Activated CD4-positive, alpha-beta T cell treated with anti-CD3 and anti-CD28 coated beads for 24 hours (primary cell): ENCODE measurements around the gene FAM72A.
"Not testable (repeated sequence)": the region's sequence is repeated elsewhere in the genome, so short reads cannot be mapped to it uniquely, and the experiment has no call there.

Experiments used
- DNase-seq, 2 donors: peaks; one replicate each; pipeline ENCODE4 v3.0.0-alpha.2; 2020; ENCODE audit warnings: low read depth in 2 of 2

The FAM72A gene

DNA sequence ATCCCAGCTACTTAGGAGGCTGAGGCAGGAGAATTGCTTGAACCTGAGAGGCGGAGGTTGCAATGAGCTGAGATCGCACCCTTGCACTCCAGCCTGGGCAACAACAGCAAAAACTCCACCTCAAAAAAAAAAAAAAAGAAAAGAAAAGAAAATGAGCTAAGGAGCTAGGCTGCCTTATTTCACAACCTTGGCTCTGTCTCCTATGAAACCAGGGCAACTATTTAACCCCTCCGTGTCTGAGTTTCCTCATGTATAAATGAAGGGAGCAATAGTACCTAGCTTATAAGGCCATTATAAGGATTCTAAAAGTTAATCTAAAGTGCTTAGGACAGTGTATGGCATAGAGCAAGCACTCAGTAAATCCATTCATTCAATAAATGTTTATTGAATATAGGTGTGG is 32.8 kb downstream of the FAM72A start:
- not testable (repeated sequence) for DNase-seq

DNA sequence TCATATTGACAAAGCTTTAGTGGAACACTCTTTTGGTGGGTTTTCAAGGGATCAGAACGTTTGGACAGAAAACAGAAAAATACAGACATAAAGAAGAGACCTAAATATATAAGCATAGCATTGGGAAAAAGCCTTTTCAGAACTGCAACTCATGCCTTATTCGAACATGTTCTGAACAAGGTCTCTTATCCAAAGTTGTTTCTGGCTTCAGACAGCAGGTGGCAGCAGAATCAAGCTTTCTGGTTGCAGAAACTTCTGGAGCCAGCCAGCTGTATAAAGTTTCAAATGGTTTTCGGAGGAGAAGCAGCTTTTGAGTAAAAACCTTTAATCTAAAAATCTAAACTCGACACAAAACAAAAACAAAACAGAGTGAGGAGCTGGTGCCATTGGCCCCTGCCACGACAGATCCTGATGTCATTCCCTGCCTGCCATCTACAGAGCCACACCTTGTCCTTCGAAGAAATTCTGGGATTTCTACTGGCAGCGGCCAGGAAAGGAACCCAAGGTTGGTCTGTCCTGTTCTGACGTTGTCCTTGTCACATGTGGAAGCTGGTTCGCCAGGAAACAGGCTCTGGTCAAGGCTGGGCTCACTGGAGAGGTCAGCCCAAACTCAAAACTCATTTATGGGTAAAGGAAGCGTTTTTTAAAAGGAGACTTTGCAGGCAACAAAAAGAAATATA is 35.1 kb downstream of the FAM72A start:
- DNase-seq = not testable (repeated sequence)

DNA sequence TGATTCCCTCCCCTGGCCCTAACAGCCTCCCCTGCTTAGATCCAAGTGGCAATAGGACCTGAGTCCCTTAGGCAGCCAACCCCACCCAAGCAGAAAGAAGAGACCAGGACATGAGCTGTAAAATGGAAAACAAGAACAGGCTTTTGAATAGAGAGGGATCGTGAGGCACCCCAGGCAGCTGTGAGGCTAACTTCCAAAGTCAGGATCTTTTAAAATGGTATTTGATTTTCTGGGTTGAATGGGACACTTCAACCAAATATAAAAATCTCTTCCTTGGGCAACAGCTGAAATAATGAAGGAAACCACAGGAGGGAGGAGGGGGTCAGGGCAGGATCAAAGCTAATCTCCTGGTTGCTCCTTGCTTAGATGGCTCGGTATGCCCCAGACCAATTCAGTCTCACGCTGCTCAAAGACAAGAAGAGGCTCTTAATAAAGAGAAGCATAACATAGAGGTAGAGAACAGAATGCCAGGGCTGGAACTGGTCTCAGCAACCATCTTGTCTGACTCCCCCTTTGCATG is 56.8 kb downstream of the FAM72A start:
- DNase-seq = no peak

DNA sequence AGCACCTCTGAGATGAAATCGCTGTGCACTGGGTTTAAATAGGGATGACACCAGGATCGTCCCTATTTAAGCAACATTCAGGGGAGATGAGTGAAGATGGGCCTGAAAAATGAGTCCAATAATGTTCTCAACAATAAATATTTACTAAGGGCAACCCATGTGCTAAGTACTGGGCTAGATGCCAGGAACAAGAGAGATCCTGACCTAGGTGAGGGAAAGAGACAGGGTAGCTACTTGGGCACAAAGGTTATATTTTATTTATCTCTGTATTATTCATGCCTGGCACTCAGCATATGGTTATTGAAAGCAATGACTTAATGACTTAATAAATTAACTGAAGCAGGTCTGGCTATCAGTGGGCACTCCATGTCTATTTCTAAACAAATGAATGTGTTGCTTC is 58.0 kb downstream of the FAM72A start:
- no peak for DNase-seq

DNA sequence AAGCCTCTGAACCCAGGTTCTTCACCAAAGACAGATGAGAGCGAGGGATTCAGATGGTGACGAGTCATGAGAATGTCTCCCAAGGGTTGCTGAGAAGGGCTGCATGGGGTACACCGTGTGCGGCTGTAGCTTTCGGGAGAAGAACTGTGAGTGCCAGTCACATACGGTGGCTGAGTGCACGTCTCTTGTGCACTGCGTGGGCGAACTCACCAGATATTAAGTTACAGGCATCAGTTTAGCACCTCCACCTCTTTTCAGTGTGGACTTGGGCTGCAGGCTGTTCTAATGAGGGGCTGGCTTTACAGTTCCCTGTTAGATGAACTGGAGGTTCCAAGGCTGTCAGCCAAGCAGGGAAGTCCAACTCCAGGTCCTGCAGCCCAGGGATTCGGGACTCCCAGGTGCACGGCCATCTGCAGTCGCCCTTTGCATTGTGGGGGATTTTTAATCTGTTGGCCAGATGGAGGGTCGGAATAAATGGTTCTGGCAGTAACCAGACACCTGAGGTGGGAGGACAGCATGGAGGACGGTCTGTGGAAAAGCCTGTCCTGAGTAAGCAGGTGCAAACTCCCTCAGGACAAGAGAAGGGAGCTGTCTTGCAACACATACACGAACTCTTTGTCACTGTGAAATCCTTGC is 59.0 kb downstream of the FAM72A start:
- DNase-seq = no peak

DNA sequence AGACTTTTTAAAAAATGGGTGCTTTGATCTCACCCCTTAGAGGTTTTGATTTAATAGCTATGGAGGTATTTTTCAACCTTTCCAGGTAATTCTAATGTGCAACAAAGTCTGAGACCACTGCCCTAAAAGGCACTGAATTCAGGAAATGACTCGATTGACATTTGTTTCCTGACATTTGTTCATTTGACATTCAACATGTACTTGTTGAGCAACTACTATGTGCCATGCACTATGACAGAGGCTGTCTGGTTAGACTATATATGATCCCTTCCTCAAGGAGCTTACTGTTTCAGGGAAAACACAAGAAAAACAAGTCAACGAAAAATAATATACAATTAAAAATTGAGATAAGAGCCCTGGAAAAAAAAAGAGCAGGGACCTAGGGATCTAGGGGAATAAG is 59.9 kb downstream of the FAM72A start:
- DNase-seq = no peak

DNA sequence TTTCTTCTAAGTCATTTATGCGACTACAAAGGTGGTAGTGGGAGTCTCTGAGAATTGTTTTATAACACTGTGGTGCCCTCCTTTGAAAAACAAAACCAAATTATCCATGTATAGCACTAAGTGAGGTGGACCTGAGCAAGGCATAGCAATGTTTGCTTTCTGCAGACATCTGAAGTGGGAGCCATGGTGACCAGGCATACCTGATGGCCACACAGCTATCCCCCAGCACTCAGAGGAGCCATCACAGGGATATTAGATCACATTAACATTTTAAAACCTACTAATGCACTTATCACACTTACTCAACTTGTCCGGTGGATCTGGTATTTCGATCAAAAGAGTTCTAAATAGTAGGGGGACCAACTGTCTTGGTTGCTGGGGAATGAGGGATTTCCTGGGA is 60.6 kb downstream of the FAM72A start:
- no peak for DNase-seq

DNA sequence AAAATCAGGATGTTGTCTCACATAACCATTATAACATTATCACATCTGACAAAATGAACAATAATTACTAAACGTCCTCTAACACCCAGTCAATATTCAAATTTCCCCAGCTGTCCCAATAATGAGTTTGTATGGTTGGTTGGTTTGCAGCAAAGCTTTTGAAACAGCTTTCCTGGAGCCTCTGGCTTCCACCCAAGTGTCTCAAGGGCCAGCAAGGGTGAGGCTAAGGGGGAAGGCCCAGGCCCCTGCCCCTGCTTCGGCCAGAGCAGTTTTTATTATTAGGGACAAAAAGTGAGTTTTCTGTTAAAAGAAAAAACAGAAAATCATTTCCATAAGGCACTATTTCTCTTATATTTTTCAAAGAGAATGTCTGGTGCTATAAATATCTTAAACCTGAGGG is 66.4 kb downstream of the FAM72A start:
- DNase-seq = no peak
